Neural cell (in vitro differentiated cells): ENCODE results near the gene RBAK.

Source experiments
- CTCF ChIP-seq: fragments of 450-650 bp; IDR thresholded peaks from 2 replicates; pipeline ENCODE4 v1.5.1; 2014; ENCODE audit warnings: antibody characterized with exemption, mild to moderate bottlenecking, moderate library complexity; ENCODE audit not compliant: poor library complexity, severe bottlenecking
- EP300 ChIP-seq: fragments of 450-650 bp; conservative IDR thresholded peaks from 2 replicates; pipeline ENCODE4 v1.6.1; 2014; ENCODE audit warnings: antibody characterized with exemption, mild to moderate bottlenecking, moderate library complexity; ENCODE audit not compliant: poor library complexity, severe bottlenecking
- EZH2 ChIP-seq: fragments of 200-600, 300-800 bp; shearing (Covaris generic), sonication (generic); IDR thresholded peaks from 2 replicates; pipeline ENCODE4 v1.6.1; 2014; ENCODE audit warnings: antibody characterized with exemption, low read length, borderline replicate concordance, mild to moderate bottlenecking; ENCODE audit not compliant: insufficient read depth, poor library complexity, severe bottlenecking
- MXI1 ChIP-seq: fragments of 450-650 bp; conservative IDR thresholded peaks from 2 replicates; pipeline ENCODE4 v1.6.1; 2014; ENCODE audit warnings: antibody characterized with exemption, mild to moderate bottlenecking; ENCODE audit not compliant: poor library complexity, severe bottlenecking
- POLR2AphosphoS5 ChIP-seq: IDR thresholded peaks from 2 replicates; pipeline ENCODE4 v1.6.1; 2012
- RAD21 ChIP-seq: fragments of 450-650 bp; conservative IDR thresholded peaks from 2 replicates; pipeline ENCODE4 v1.6.1; 2014; ENCODE audit warnings: antibody characterized with exemption, mild to moderate bottlenecking, moderate library complexity
- REST ChIP-seq: IDR thresholded peaks from 2 replicates; pipeline ENCODE4 v1.6.1; 2012; ENCODE audit warnings: borderline replicate concordance
- SMC3 ChIP-seq: fragments of 450-650 bp; conservative IDR thresholded peaks from 2 replicates; pipeline ENCODE4 v1.6.1; 2014; ENCODE audit warnings: antibody characterized with exemption, mild to moderate bottlenecking, moderate library complexity; ENCODE audit not compliant: poor library complexity
- TAF1 ChIP-seq: IDR thresholded peaks from 2 replicates; pipeline ENCODE4 v1.6.1; 2012; ENCODE audit warnings: low read depth

GRCh38 chr7:5064391-5065106 lies 18.9 kb downstream of the RBAK start:
- TF ChIP-seq EP300 (no peak), RAD21 (no peak), REST (no peak), CTCF (no peak), POLR2AphosphoS5 (no peak), EZH2 (no peak), TAF1 (no peak), MXI1 (no peak), SMC3 (no peak)
